SU-DHL-6 (cell line): Measurements from ENCODE around the gene ART3.

Experiments used
- H2AFZ ChIP-seq: fragments of 200-600 bp; sonication (generic); 2 replicates; pipeline ENCODE4 v1.6.1; 2014; ENCODE audit warnings: low read depth, mild to moderate bottlenecking, moderate library complexity, mixed read lengths, antibody characterized with exemption, low read length; ENCODE audit not compliant: severe bottlenecking
- H3F3A ChIP-seq: fragments of 200-600 bp; shearing (Covaris generic); 2 replicates; pipeline ENCODE4 v1.6.0; 2016; ENCODE audit warnings: antibody characterized with exemption, mild to moderate bottlenecking; ENCODE audit not compliant: insufficient read depth
- H3K27ac ChIP-seq: fragments of 200-600 bp; sonication (generic); 2 replicates; pipeline ENCODE4 v1.5.1; 2016; ENCODE audit warnings: low read depth, mild to moderate bottlenecking, low read length, moderate library complexity, mixed read lengths
- H3K27me3 ChIP-seq: fragments of 200-600 bp; sonication (generic), shearing (Covaris generic); 2 replicates; pipeline ENCODE4 v1.6.0; 2014; ENCODE audit warnings: mild to moderate bottlenecking, low read length
- H3K36me3 ChIP-seq: fragments of 200-600 bp; sonication (generic); 2 replicates; pipeline ENCODE4 v1.6.1; 2014; ENCODE audit warnings: mild to moderate bottlenecking, low read length, mixed read lengths
- H3K4me2 ChIP-seq: fragments of 300-600, 200-600 bp; shearing (Covaris generic), sonication (generic); 2 replicates; pipeline ENCODE4 v1.6.0; 2014; ENCODE audit warnings: low read length, low read depth, mild to moderate bottlenecking; ENCODE audit not compliant: poor library complexity, severe bottlenecking
- H3K4me3 ChIP-seq: fragments of 200-600 bp; sonication (generic); 2 replicates; pipeline ENCODE4 v1.5.1; 2014; ENCODE audit warnings: antibody characterized with exemption, low read length, mild to moderate bottlenecking, mixed read lengths; ENCODE audit not compliant: insufficient read depth, poor library complexity, severe bottlenecking
- H3K79me2 ChIP-seq: fragments of 200-600 bp; sonication (generic); 2 replicates; pipeline ENCODE4 v1.6.1; 2014; ENCODE audit warnings: mild to moderate bottlenecking, low read length, moderate library complexity; ENCODE audit not compliant: insufficient read depth
- H3K9ac ChIP-seq: fragments of 200-600 bp; sonication (generic); 2 replicates; pipeline ENCODE4 v1.7.0; 2014; ENCODE audit warnings: mild to moderate bottlenecking, low read length
- H3K9me2 ChIP-seq: fragments of 200-600 bp; sonication (generic); replicated peaks from 2 replicates; pipeline ENCODE4 v1.6.1; 2014; ENCODE audit warnings: low read length; ENCODE audit not compliant: insufficient read depth
- H3K9me3 ChIP-seq: fragments of 200-600 bp; sonication (generic); 2 replicates; pipeline ENCODE4 v1.6.1; 2014; ENCODE audit warnings: low read length, mixed read lengths; ENCODE audit not compliant: insufficient read depth
- H4K20me1 ChIP-seq: fragments of 200-600 bp; sonication (generic); 2 replicates; pipeline ENCODE4 v1.6.1; 2014; ENCODE audit warnings: low read depth, mild to moderate bottlenecking, antibody characterized with exemption, low read length, moderate library complexity, mixed read lengths
- EZH2phosphoT487 ChIP-seq: fragments of 200-600 bp; sonication (generic), shearing (Covaris generic); conservative IDR thresholded peaks from 2 replicates; pipeline ENCODE4 v1.6.1; 2018; ENCODE audit warnings: mild to moderate bottlenecking, antibody characterized with exemption, low read length, moderate library complexity, mixed read lengths
- TF ChIP-seq, protein P1 (sequence below): fragments of 200-600 bp; sonication (generic); IDR thresholded peaks from one replicate; pipeline ENCODE4 v1.5.1; 2017; ENCODE audit warnings: antibody characterized with exemption, mild to moderate bottlenecking, low read length, moderate library complexity; ENCODE audit not compliant: insufficient read depth, poor library complexity, severe bottlenecking

The ART3 gene

DNA sequence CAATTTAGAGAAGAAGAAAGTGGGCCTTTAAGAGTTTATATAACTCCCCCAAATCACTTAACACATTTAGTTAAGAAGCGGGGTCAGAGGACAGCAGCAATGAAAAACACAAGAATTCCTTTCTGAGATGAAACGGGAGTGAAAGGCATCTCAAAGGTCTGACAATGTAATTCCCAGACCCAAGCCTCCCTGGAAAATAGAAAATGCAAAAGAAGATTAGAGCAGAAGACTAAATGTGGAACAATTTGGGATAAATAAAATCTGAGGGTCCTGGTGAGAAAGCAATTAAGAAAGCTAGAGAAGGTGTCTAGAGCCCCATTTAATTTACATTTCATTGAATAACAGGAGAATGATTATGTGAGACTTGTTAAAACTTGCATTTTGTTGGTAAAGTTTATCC, 19.1 kb upstream of the ART3 start:
- Histone ChIP-seq H3K9me2 (no peaks in the 10 kb centered on the region), H4K20me1 (no peaks in the 10 kb centered on the region), H3K79me2 (no peaks in the 10 kb centered on the region), H3K9me3 (no peaks in the 10 kb centered on the region), H3F3A (no peaks in the 10 kb centered on the region), H3K4me2 (no peak overlapping the region), H3K27me3 (no peaks in the 10 kb centered on the region), H2AFZ (no peak overlapping the region), H3K27ac (no peak overlapping the region), H3K4me3 (no peak overlapping the region), H3K36me3 (no peaks in the 10 kb centered on the region), H3K9ac (no peak overlapping the region)
- TF ChIP-seq, protein P1, sequence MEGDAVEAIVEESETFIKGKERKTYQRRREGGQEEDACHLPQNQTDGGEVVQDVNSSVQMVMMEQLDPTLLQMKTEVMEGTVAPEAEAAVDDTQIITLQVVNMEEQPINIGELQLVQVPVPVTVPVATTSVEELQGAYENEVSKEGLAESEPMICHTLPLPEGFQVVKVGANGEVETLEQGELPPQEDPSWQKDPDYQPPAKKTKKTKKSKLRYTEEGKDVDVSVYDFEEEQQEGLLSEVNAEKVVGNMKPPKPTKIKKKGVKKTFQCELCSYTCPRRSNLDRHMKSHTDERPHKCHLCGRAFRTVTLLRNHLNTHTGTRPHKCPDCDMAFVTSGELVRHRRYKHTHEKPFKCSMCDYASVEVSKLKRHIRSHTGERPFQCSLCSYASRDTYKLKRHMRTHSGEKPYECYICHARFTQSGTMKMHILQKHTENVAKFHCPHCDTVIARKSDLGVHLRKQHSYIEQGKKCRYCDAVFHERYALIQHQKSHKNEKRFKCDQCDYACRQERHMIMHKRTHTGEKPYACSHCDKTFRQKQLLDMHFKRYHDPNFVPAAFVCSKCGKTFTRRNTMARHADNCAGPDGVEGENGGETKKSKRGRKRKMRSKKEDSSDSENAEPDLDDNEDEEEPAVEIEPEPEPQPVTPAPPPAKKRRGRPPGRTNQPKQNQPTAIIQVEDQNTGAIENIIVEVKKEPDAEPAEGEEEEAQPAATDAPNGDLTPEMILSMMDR, result no peak
- TF ChIP-seq EZH2phosphoT487, result no peak

DNA sequence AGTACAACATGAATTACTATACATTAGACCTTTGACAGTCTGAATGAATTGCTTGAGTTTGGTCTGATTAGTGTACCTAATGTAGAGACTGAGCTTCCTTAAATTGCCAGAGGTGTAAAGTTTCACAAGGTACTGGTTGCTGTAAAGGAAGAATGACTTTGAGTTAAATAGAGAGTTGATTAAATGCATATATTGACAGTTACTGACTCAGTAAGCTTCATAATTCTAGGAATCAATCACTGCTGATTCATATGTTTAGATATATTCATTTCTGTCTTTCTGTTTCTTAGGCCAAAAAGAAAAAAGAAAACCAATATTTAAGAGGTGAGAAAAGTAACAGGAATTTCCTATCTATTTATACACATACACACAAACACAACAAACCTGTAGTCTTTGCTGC, 16.2 kb upstream of the ART3 start:
- Histone ChIP-seq H3F3A (no peaks in the 10 kb centered on the region), H3K4me2 (no peak overlapping the region), H3K9me2 (no peaks in the 10 kb centered on the region), H3K9me3 (no peaks in the 10 kb centered on the region), H3K9ac (no peak overlapping the region), H4K20me1 (no peaks in the 10 kb centered on the region), H2AFZ (no peak overlapping the region), H3K4me3 (no peak overlapping the region), H3K79me2 (no peaks in the 10 kb centered on the region), H3K27ac (no peak overlapping the region), H3K36me3 (no peaks in the 10 kb centered on the region), H3K27me3 (no peaks in the 10 kb centered on the region)
- TF ChIP-seq, protein P1, result no peak
- TF ChIP-seq EZH2phosphoT487, result no peak

DNA sequence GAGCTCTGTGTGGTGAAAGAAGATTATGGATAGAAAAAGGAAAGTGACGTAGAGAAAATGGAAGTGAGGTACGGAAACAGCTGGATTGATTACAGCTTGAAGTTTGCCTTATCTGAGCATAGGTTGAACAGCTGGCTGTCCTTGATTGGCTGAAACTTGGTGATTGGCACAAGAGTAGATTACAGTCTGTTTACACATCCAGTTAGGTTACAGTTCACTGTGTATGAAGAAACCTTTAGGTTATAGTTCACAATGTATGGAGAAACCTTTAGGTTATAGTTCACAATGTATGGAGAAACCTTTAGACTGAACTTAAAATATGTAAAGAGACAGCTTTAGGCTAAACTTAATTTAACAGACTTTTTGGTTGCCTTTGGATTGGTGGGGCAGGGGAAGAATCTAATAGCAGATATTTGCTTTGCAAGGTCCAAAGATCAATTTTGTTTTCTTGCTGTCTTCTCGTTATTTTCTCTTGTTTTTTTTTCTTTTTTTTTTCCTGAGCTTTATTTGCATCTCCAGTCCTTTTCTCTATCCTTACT, 15.6 kb upstream of the ART3 start:
- Histone ChIP-seq H3K27ac (no peak overlapping the region), H3K79me2 (no peaks in the 10 kb centered on the region), H4K20me1 (no peaks in the 10 kb centered on the region), H3K9me3 (no peaks in the 10 kb centered on the region), H3K27me3 (no peaks in the 10 kb centered on the region), H3K4me3 (no peak overlapping the region), H3K36me3 (no peaks in the 10 kb centered on the region), H3K4me2 (no peak overlapping the region), H3K9me2 (no peaks in the 10 kb centered on the region), H2AFZ (no peak overlapping the region), H3F3A (no peaks in the 10 kb centered on the region), H3K9ac (no peak overlapping the region)
- TF ChIP-seq, protein P1, result no peak
- TF ChIP-seq EZH2phosphoT487, result no peak
